CD4-positive, alpha-beta T cell (primary cell): ENCODE measurements around the gene KCNJ6. TPM values are rescaled to one million over a fixed set of nuclear protein-coding genes. Genes with fewer than 3 reads are reported as not detected.

Experiments
- ATAC-seq: fragments of 200-7000 bp; cut with Tn5 transposase; one replicate; pipeline ENCODE4 v1.10.0; 2022; ENCODE audit warnings: mild to moderate bottlenecking; ENCODE audit not compliant: poor library complexity
- CTCF ChIA-PET: fragments of 350-600 bp; sonication (Branson Sonifier 250); formaldehyde crosslinking; loops from one replicate; lab custom pipeline; 2021; ENCODE audit warnings: antibody characterized with exemption, inconsistent platforms; lab: Charles Lee
- POLR2A ChIA-PET: fragments of 350-600 bp; sonication (Branson Sonifier 250); formaldehyde crosslinking; loops from one replicate; lab custom pipeline; 2021; ENCODE audit warnings: antibody characterized with exemption, inconsistent platforms; lab: Charles Lee
- DNase-seq, 14 experiments: peaks; one replicate each; pipeline ENCODE4 v3.0.0-alpha.2; 2013 to 2020; ENCODE audit warnings: mixed read lengths in 2 of 14
- H3K27ac ChIP-seq, 2 donors: one replicate each; pipeline versions ENCODE4 v1.5.1 to v1.7.0; 2013; ENCODE audit warnings: low read length in 2 of 2, low read depth in 1 of 2, mild to moderate bottlenecking in 1 of 2
- H3K27me3 ChIP-seq, 2 experiments: 1 replicate in 1 of 2; 2 replicates in 1 of 2; pipeline versions ENCODE4 v1.6.1 to v1.7.0; 2013; ENCODE audit warnings: low read length in 2 of 2, control low read depth in 1 of 2, mild to moderate bottlenecking in 1 of 2, moderate library complexity in 1 of 2; ENCODE audit not compliant: insufficient read depth in 2 of 2, control insufficient read depth in 1 of 2
- H3K36me3 ChIP-seq: one replicate; pipeline ENCODE4 v1.6.1; 2013; ENCODE audit warnings: low read length, control low read depth; ENCODE audit not compliant: insufficient read depth
- H3K4me1 ChIP-seq: one replicate; pipeline ENCODE4 v1.6.1; 2013; ENCODE audit warnings: low read length, control low read depth; ENCODE audit not compliant: insufficient read depth
- H3K4me3 ChIP-seq: one replicate; pipeline ENCODE4 v1.5.1; 2013; ENCODE audit warnings: mild to moderate bottlenecking, low read length, moderate library complexity
- H3K9me3 ChIP-seq, 2 experiments: 1 replicate in 1 of 2; 2 replicates in 1 of 2; pipeline versions ENCODE4 v1.6.1 to v1.7.0; 2013; ENCODE audit warnings: low read length in 2 of 2, mild to moderate bottlenecking in 2 of 2, control low read depth in 1 of 2, moderate library complexity in 1 of 2; ENCODE audit not compliant: control insufficient read depth in 1 of 2, insufficient read depth in 1 of 2
- H3K27ac Mint-ChIP-seq: one replicate; pipeline ENCODE4 v1.8.0; 2020; ENCODE audit warnings: mixed read lengths
- H3K27me3 Mint-ChIP-seq: one replicate; pipeline ENCODE4 v1.8.0; 2021; ENCODE audit warnings: mixed read lengths
- H3K36me3 Mint-ChIP-seq: one replicate; pipeline ENCODE4 v1.8.0; 2021; ENCODE audit warnings: low read depth, mixed read lengths
- H3K4me1 Mint-ChIP-seq: one replicate; pipeline ENCODE4 v1.8.0; 2021; ENCODE audit warnings: low read depth, mixed read lengths
- H3K4me3 Mint-ChIP-seq: one replicate; pipeline ENCODE4 v1.8.0; 2020; ENCODE audit warnings: mild to moderate bottlenecking, mixed read lengths
- H3K9me3 Mint-ChIP-seq: one replicate; pipeline ENCODE4 v1.8.0; 2020; ENCODE audit warnings: mixed read lengths
- intact Hi-C, 2 experiments: fragments of 100-400 bp; cut with DNase I in 1 of 2; cut with micrococcal nuclease in 1 of 2; formaldehyde crosslinking; loops; one replicate each; pipeline versions ENCODE4 v1.15.1 to v1.9.0; 2023 to 2025; cut with DNase I, micrococcal nuclease
- total RNA-seq, 174 experiments: library from RNA in 2 of 174; stranded (reverse) in 2 of 174; gene quantifications; one replicate each; pipeline ENCODE4 v1.2.3 and lab custom pipeline; 2021 to 2026
- TF ChIP-seq, protein P1 (sequence below): fragments of 200-600 bp; IDR thresholded peaks from one replicate; pipeline ENCODE4 v1.8.0; 2022; ENCODE audit warnings: antibody characterized with exemption, mild to moderate bottlenecking

Gene KCNJ6
- total RNA-seq, 2 experiments from 2014 or later: not detected

DNA sequence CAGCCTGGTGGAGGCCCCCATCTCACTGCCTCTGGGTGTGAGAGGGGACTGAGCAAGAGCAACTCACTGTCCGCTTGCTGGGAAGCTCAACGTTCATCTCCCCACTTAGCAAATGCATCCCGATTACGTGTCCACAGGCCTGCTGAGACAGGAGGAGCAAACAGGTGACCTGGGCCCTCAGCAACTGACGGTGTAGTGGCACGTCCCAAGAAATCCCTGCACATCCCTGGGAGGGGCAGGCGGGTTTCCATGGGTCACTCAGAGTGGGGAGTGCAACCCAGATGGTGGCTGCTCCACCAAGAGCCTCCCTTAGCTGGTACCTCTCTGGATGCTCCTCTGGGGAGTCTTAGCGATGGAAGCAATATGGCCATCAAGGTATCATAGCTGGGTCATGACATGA lies 320.3 kb downstream of the KCNJ6 start:
- ChIA-PET CTCF (no interaction called here), POLR2A (no interaction called here)
- Mint-ChIP-seq H3K27ac (no peak overlapping the region), H3K27me3 (peaks cover 4% of the 10 kb centered on the region), H3K36me3 (no peaks in the 10 kb centered on the region), H3K4me1 (no peaks in the 10 kb centered on the region), H3K4me3 (no peak overlapping the region), H3K9me3 (no peaks in the 10 kb centered on the region)
- no peaks in the 10 kb centered on the region for H3K4me1 ChIP-seq
- intact Hi-C loops: no loop called here
- ATAC-seq: no peak
- H3K27ac ChIP-seq: no peak overlapping the region
- TF ChIP-seq, protein P1, sequence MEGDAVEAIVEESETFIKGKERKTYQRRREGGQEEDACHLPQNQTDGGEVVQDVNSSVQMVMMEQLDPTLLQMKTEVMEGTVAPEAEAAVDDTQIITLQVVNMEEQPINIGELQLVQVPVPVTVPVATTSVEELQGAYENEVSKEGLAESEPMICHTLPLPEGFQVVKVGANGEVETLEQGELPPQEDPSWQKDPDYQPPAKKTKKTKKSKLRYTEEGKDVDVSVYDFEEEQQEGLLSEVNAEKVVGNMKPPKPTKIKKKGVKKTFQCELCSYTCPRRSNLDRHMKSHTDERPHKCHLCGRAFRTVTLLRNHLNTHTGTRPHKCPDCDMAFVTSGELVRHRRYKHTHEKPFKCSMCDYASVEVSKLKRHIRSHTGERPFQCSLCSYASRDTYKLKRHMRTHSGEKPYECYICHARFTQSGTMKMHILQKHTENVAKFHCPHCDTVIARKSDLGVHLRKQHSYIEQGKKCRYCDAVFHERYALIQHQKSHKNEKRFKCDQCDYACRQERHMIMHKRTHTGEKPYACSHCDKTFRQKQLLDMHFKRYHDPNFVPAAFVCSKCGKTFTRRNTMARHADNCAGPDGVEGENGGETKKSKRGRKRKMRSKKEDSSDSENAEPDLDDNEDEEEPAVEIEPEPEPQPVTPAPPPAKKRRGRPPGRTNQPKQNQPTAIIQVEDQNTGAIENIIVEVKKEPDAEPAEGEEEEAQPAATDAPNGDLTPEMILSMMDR: no peak
- no peak overlapping the region for H3K4me3 ChIP-seq
- peaks cover 0 to 4% of the 10 kb centered on the region in 2 experiments for H3K27me3 ChIP-seq
- no peaks in the 10 kb centered on the region for H3K9me3 ChIP-seq
- no peak for DNase-seq
- H3K36me3 ChIP-seq: no peaks in the 10 kb centered on the region

DNA sequence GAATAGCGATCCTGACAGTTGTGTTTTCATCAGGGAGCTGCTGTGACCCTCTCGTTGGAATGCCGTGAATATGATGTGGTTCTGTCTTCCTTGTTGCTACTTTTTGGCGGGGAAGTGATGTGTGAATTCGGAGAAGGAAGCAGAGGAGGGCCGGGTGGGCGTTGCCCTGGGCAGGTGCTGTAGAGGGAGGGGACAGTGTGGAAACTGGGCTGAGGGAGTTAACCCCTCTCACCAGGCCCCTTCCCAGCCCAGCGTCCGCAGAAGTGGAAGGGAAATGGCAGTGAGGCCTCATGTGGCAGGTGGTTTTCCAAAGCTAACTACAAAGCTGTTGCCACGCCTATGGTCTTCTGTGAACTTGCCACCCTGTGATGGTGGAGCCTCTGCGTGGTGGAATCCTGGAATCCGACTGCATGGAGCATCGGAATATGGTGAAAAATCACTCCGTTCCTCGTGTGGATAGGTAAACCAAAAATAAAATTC lies 321.7 kb downstream of the KCNJ6 start:
- Mint-ChIP-seq H3K4me3 (no peak overlapping the region), H3K27me3 (peaks cover 4% of the 10 kb centered on the region), H3K27ac (no peak overlapping the region), H3K36me3 (no peaks in the 10 kb centered on the region), H3K9me3 (no peaks in the 10 kb centered on the region), H3K4me1 (no peaks in the 10 kb centered on the region)
- ChIA-PET POLR2A (no interaction called here), CTCF (no interaction called here)
- TF ChIP-seq, protein P1: no peak
- DNase-seq (no peak), ATAC-seq (no peak)
- Histone ChIP-seq H3K27ac (no peak overlapping the region), H3K36me3 (no peaks in the 10 kb centered on the region), H3K4me3 (no peak overlapping the region), H3K9me3 (no peaks in the 10 kb centered on the region), H3K4me1 (no peaks in the 10 kb centered on the region), H3K27me3 (peaks cover 0 to 4% of the 10 kb centered on the region in 2 experiments)
- intact Hi-C loops: no loop called here

DNA sequence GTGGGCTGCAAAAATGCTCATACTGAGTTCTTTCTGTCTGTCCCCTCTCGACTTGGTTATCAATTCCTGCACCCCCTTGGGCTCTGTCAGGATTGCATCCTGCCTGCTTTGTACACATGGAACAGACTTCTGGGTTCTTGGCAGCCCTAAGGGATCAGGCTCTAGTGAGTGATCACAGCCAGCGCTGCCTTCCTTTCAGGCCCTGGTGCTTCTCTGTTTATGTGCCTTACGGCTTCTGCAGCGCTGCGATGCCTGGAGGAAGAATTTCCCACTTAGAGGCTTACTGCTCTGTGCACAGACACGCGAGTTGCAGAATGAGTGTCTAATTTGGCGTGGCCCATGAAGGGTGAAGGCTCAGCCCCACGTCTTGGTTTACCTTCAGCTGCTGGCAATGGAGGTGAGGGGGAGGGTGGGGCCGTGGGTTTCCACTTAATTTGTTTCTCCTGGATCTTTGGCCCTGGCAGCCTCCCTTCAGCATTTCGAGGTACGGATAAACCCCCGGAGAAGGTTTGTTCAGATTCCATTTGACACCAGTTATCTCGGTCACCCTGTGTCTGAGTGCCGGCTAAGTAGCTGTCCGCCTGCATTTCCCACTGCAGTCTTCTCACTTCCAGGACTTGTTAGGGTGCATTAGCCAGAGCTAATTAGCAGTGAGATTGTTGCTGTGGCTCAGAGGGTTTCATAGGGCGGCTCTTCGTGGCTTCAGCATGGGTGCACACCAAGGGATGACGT lies 322.4 kb downstream of the KCNJ6 start:
- Histone ChIP-seq H3K9me3 (no peaks in the 10 kb centered on the region), H3K4me1 (no peaks in the 10 kb centered on the region), H3K27me3 (peaks cover 0 to 4% of the 10 kb centered on the region in 2 experiments), H3K36me3 (no peaks in the 10 kb centered on the region), H3K27ac (no peak overlapping the region), H3K4me3 (no peak overlapping the region)
- ATAC-seq (no peak), DNase-seq (no peak)
- Mint-ChIP-seq H3K27ac (no peak overlapping the region), H3K9me3 (no peaks in the 10 kb centered on the region), H3K36me3 (no peaks in the 10 kb centered on the region), H3K27me3 (peaks cover 4% of the 10 kb centered on the region), H3K4me3 (no peak overlapping the region), H3K4me1 (no peaks in the 10 kb centered on the region)
- ChIA-PET CTCF (no interaction called here), POLR2A (no interaction called here)
- TF ChIP-seq, protein P1: no peak
- intact Hi-C loops: no loop called here
